ENCODE data around the gene PA2G4.

Gene PA2G4

DNA sequence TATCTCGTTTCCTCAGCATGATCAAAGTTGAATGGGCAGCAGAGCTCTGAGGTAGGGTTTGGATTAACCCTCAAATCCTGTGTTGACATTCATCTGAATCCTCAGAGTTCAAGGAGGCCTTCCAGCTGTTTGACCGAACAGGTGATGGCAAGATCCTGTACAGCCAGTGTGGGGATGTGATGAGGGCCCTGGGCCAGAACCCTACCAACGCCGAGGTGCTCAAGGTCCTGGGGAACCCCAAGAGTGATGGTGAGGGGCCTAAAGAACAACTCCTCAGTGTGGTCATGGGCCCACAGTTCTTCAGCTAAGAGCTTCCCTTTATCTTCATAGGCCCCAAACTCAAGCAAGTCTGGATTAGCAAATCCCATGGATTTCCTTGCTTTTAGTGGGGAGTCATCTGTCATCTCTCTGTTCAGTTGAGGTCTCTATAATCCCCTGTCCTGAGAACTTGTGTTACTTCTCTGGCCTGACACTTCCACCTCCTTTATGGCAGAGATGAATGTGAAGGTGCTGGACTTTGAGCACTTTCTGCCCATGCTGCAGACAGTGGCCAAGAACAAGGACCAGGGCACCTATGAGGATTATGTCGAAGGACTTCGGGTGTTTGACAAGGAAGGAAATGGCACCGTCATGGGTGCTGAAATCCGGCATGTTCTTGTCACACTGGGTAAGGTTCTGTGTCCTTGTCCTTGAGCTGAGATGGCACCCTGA, 55.3 kb downstream of the PA2G4 start:
- TF ChIP-seq GATA2 (IDR thresholded peaks at IDR 0.05; ENCODE audit: low read depth, low read length) = no peak

DNA sequence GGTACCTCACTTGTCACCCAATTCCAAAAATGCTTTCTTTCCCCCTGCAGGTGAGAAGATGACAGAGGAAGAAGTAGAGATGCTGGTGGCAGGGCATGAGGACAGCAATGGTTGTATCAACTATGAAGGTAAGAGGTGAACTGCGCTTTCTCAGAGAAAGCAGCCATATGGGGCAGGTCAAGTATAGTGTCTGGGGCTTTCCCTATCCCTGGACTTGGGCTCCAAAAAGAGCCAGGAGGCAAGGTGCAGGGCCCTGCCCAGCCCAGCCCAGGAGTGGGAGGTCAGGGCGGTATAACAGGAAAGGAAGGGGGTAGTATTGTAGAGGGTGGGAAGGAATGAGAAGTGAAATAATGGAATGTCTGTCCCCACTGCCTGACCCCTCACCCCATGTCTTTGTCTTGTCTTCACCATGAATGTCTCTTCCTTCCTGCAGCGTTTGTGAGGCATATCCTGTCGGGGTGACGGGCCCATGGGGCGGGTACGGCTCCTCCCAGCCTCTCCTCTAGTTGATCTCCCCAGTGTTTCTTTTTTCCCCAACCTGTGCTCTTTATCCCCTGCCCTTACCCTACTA, 55.9 kb downstream of the PA2G4 start:
- TF ChIP-seq GATA2 (IDR thresholded peaks at IDR 0.05; ENCODE audit: low read depth, low read length) (no peak), GATA3 (IDR thresholded peaks at IDR 0.05; ENCODE audit: low read depth, low read length) (no peak)

DNA sequence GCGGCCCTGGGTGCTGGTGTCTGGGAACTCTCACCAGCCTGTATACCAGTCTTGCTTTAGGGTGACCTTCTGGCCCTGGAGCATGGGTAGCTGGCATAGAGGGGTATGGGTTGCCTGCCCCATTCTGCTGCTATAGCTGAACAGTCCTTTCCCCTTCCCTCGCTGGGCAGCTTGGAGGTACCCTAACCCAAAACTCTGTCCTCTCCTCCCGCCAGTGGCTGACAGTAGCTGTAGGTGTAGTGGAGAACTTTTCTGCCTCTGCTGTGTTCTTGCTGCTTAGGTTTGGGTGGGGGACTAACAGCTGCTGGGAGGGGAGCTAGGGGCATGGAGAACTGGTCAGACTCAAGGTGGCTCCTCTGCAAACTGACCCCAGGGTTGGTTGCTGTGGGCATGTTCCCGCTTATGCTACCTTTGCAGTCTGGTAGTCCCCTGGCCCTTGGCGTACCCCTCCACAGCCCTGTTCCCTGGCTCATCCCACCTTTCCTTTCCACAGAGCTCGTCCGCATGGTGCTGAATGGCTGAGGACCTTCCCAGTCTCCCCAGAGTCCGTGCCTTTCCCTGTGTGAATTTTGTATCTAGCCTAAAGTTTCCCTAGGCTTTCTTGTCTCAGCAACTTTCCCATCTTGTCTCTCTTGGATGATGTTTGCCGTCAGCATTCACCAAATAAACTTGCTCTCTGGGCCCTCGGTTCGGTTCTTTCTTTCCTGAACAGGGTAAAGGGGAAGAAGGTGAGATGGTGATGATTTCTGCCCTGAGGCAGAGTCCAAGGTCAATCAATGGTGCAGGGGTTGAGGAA, 56.7 kb downstream of the PA2G4 start:
- no peak for TF ChIP-seq GATA3 (IDR thresholded peaks at IDR 0.05; ENCODE audit: low read depth, low read length)
- TF ChIP-seq GATA2 (IDR thresholded peaks at IDR 0.05; ENCODE audit: low read depth, low read length) = no peak

DNA sequence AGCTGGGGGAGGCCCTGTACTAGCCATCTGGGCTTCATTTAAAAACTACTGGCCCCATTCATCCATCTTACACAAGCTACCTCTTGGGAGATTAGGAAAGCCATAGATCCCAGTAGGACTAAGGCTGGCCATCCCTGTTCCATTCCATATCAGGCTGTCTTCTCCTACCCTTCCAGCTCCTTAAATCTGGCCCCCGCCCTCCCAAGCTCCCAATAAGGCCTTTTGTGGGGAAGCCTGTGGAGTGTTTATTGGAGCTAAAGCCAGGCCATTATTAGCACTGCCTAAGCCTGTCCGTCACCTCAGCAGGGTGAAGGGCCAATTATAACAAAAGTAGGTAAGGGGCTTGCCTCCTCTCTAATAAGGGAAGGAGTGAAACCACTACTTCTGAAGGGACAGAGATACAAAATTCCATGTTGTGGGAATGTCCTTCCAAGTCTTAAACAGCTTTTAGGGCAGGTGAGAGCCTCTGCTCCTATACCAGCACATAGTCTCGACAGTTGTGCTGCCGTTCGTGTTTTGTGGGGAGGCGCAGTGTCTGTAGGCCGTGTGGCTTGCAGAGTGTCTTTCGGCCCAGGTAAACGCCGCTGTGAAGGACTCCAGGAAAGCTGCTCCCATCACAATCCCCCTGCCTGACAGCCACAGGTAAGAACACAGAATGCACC, 57.5 kb downstream of the PA2G4 start:
- TF ChIP-seq GATA3 (IDR thresholded peaks at IDR 0.05; ENCODE audit: low read depth, low read length) = no peak
- no peak for TF ChIP-seq GATA2 (IDR thresholded peaks at IDR 0.05; ENCODE audit: low read depth, low read length)

DNA sequence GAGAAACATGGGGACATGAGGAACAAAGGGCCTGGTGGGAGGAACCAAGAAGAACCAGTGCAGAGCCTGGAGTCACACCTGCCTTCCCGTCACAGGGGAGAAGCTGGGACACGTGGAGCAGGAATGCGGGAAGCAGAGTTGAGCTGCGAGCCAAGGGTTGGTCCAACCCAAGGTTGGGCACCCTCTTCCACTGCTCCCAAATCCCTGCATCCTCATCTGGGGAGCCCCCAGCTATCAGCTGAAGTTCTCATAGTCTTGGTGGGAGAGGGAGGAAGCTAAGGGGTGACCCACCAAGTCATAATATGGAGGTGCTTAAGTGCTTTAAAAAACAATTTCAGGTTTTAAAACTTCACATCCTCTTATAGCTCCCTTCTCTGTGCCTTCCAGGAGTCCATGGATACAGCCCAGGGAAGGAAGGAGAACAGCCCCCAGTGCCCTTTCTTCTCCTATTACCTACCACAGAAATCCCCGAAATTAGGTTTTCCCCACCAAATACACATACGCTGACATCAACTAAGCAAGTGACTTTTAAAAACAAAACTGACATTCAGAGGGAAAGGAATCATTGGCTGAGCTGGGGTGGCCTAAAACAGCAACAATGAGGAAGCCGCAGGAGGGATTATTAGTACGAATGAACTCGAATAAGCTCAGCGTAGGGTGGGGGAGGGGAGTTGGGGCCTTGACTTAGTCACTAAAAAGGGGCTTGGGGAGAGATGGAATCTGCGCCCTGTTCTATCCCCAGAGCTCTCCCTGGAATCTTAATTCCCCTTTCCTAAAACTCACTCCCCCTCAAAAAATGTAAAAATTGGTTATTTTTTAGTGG, 58.3 kb downstream of the PA2G4 start:
- TF ChIP-seq GATA2 (IDR thresholded peaks at IDR 0.05; ENCODE audit: low read depth, low read length) (no peak), GATA3 (IDR thresholded peaks at IDR 0.05; ENCODE audit: low read depth, low read length) (no peak)

All from SH-SY5Y (cell line).